SK-MEL-5 (cell line): Measurements from ENCODE around the gene SLC12A1. TPM values are rescaled to one million over a fixed set of nuclear protein-coding genes. Genes with fewer than 3 reads are reported as not detected.

Source experiments
- DNase-seq: peaks from one replicate; pipeline ENCODE4 v3.0.0-alpha.2; 2016; ENCODE audit warnings: low read depth, low spot score
- in situ Hi-C: cut with HindIII; loops from 2 replicates; pipeline ENCODE4 v1.10.0; 2016; ENCODE audit warnings: low sequenced_read_pairs, high pct_unique_total_duplicates, low pct_unique_long_range_greater_than_20kb
- small RNA-seq, 2 experiments: library from RNA; depleted of rRNA; stranded (forward); fragments of <200 nt; gene quantifications; one replicate each; pipeline ENCODE3, GENCODE V24; 2014
- total RNA-seq: library from RNA; depleted of rRNA; stranded (reverse); fragments of >200 nt; shearing (Covaris generic); gene quantifications from 2 replicates; pipeline ENCODE4 v1.2.3, GENCODE V29; 2014; rRNA removed

Gene SLC12A1
- total RNA-seq, 1 experiment from 2014 or later, result 0.11 TPM

GRCh38 chr15:48330855-48331795 is 125.0 kb downstream of the SLC12A1 start, which contains the start of gene DUT:
Gene DUT, plus strand, starts transcription at chr15:48331429. Its CDS starts 87 bp downstream, at chr15:48331516.
- in situ Hi-C loops, result no loop called here
- DNase-seq, result peak; percentile 78

- in situ Hi-C loops, result no loop called here
- peak; percentile 60 for DNase-seq
Observed at GRCh38 chr15:48331796-48332641, 125.9 kb downstream of the SLC12A1 start.

- no peak for DNase-seq
- in situ Hi-C loops, result no loop called here
Observed at GRCh38 chr15:48332642-48333034, 126.5 kb downstream of the SLC12A1 start.

- no peak for DNase-seq
- in situ Hi-C loops, result no loop called here
Observed at GRCh38 chr15:48333540-48333939, 127.4 kb downstream of the SLC12A1 start.

GRCh38 chr15:48334260-48334659 is 128.2 kb downstream of the SLC12A1 start:
- no peak for DNase-seq

GRCh38 chr15:48336940-48337339 is 130.8 kb downstream of the SLC12A1 start:
- in situ Hi-C loops, result no loop called here
- no peak for DNase-seq

More at GRCh38 chr15:48334260-48334659, 128.2 kb downstream of the SLC12A1 start:
- in situ Hi-C loops, result no loop called here

GRCh38 chr15:48337607-48338006 is 131.5 kb downstream of the SLC12A1 start:
- DNase-seq, result no peak
- in situ Hi-C loops, result no loop called here

- DNase-seq, result no peak
- in situ Hi-C loops, result no loop called here
Observed at GRCh38 chr15:48340111-48340510, 134.0 kb downstream of the SLC12A1 start.

GRCh38 chr15:48343865-48344264 is 137.8 kb downstream of the SLC12A1 start:
- in situ Hi-C loops, result no loop called here
- DNase-seq, result no peak

- no peak for DNase-seq
- in situ Hi-C loops, result no loop called here
Observed at GRCh38 chr15:48345516-48345915, 139.4 kb downstream of the SLC12A1 start.

GRCh38 chr15:48352474-48353072 is 146.5 kb downstream of the SLC12A1 start:
- in situ Hi-C loops, result no loop called here
- peak; percentile 86 for DNase-seq

Small RNA genes lying within 50 kb of the gene (small RNA-seq; reads per million reads assigned to genes)
- 0 reads per million in 2 experiments for gene RF00019

Other genes starting within 250 kb of the SLC12A1 start
- gene SLC24A5, start 85.3 kb upstream of the SLC12A1 start, total RNA-seq, result 423 and 457 TPM in 2 replicates
- 1.9 and 4.1 TPM in 2 replicates for gene MYEF2, start 28.0 kb upstream of the SLC12A1 start, total RNA-seq
- gene CTXN2, start 14.6 kb upstream of the SLC12A1 start, total RNA-seq, result not detected in 2 replicates
- gene DUT, start 125.1 kb downstream of the SLC12A1 start, total RNA-seq, result 58.6 and 68.2 TPM in 2 replicates